Parathyroid adenoma (tissue), 2 donors: ENCODE measurements around the gene ZDHHC14.

Source experiments
- H2AFZ ChIP-seq: fragments of 300-600 bp; sonication (generic); one replicate; pipeline ENCODE4 v1.7.0; 2017; ENCODE audit warnings: antibody characterized with exemption, mild to moderate bottlenecking
- H3K27ac ChIP-seq: fragments of 300-600 bp; sonication (generic); one replicate; pipeline ENCODE4 v1.7.0; 2017
- H3K27me3 ChIP-seq: fragments of 300-600 bp; sonication (generic); one replicate; pipeline ENCODE4 v1.7.0; 2017; ENCODE audit warnings: low read length; ENCODE audit not compliant: control insufficient read depth, insufficient read depth
- H3K36me3 ChIP-seq: fragments of 300-600 bp; sonication (generic); one replicate; pipeline ENCODE4 v1.7.0; 2017; ENCODE audit warnings: low read length; ENCODE audit not compliant: control insufficient read depth, insufficient read depth
- H3K4me1 ChIP-seq: fragments of 300-600 bp; sonication (generic); one replicate; pipeline ENCODE4 v1.7.0; 2017; ENCODE audit warnings: control low read depth
- H3K4me2 ChIP-seq: fragments of 300-600 bp; sonication (generic); one replicate; pipeline ENCODE4 v1.7.0; 2017; ENCODE audit warnings: low read length
- H3K4me3 ChIP-seq: fragments of 300-600 bp; sonication (generic); one replicate; pipeline ENCODE4 v1.7.0; 2017; ENCODE audit warnings: low read depth, low read length
- H3K79me2 ChIP-seq: fragments of 300-600 bp; sonication (generic); one replicate; pipeline ENCODE4 v1.7.0; 2017; ENCODE audit warnings: control low read depth
- H3K9ac ChIP-seq: fragments of 300-600 bp; sonication (generic); one replicate; pipeline ENCODE4 v1.7.0; 2017; ENCODE audit warnings: mild to moderate bottlenecking
- H3K9me3 ChIP-seq: fragments of 300-600 bp; sonication (generic); one replicate; pipeline ENCODE4 v1.7.0; 2017; ENCODE audit warnings: low read length; ENCODE audit not compliant: control insufficient read depth
- CTCF ChIP-seq: fragments of 300-600 bp; sonication (generic); IDR thresholded peaks from one replicate; pipeline ENCODE4 v1.7.0; 2017; ENCODE audit warnings: antibody characterized with exemption, mild to moderate bottlenecking
- donor health status: primary hyperparathyroidism.

The ZDHHC14 gene

GRCh38 chr6:157669747-157670216 lies 288.8 kb downstream of the ZDHHC14 start:
- Histone ChIP-seq H3K27me3 (no peaks in the 10 kb centered on the region), H3K9ac (no peak overlapping the region), H3K79me2 (no peaks in the 10 kb centered on the region), H3K4me1 (no peaks in the 10 kb centered on the region), H3K27ac (no peak overlapping the region), H2AFZ (no peak overlapping the region), H3K4me2 (no peak overlapping the region), H3K9me3 (no peaks in the 10 kb centered on the region), H3K36me3 (no peaks in the 10 kb centered on the region), H3K4me3 (no peak overlapping the region)
- no peak for TF ChIP-seq CTCF

- Histone ChIP-seq H3K9ac (no peak overlapping the region), H2AFZ (no peak overlapping the region), H3K9me3 (no peaks in the 10 kb centered on the region), H3K4me1 (no peaks in the 10 kb centered on the region), H3K36me3 (no peaks in the 10 kb centered on the region), H3K27ac (no peak overlapping the region), H3K79me2 (no peaks in the 10 kb centered on the region), H3K27me3 (no peaks in the 10 kb centered on the region), H3K4me3 (no peak overlapping the region), H3K4me2 (no peak overlapping the region)
- no peak for TF ChIP-seq CTCF
Measured at GRCh38 chr6:157670466-157671186, 289.6 kb downstream of the ZDHHC14 start.

GRCh38 chr6:157672726-157673412 lies 291.9 kb downstream of the ZDHHC14 start:
- Histone ChIP-seq H3K9ac (no peak overlapping the region), H3K4me3 (no peak overlapping the region), H3K79me2 (no peaks in the 10 kb centered on the region), H3K36me3 (no peaks in the 10 kb centered on the region), H2AFZ (no peak overlapping the region), H3K27ac (no peak overlapping the region), H3K9me3 (no peaks in the 10 kb centered on the region), H3K27me3 (no peaks in the 10 kb centered on the region), H3K4me1 (no peaks in the 10 kb centered on the region), H3K4me2 (no peak overlapping the region)
- TF ChIP-seq CTCF: no peak

- no peak overlapping the region for H3K4me3 ChIP-seq
- H3K9me3 ChIP-seq: no peaks in the 10 kb centered on the region
- H3K4me1 ChIP-seq: no peaks in the 10 kb centered on the region
- no peak overlapping the region for H2AFZ ChIP-seq
- H3K79me2 ChIP-seq: no peaks in the 10 kb centered on the region
- no peak overlapping the region for H3K27ac ChIP-seq
- TF ChIP-seq CTCF: no peak
- no peak overlapping the region for H3K9ac ChIP-seq
- no peaks in the 10 kb centered on the region for H3K27me3 ChIP-seq
- no peak overlapping the region for H3K4me2 ChIP-seq
- no peaks in the 10 kb centered on the region for H3K36me3 ChIP-seq
Measured at GRCh38 chr6:157673596-157673995, 292.6 kb downstream of the ZDHHC14 start.
